A673 (cell line): ENCODE measurements around the gene SLC4A2. TPM values are rescaled to one million over a fixed set of nuclear protein-coding genes. Genes with fewer than 3 reads are reported as not detected.

Experiments used
- BruUV-seq: library from RNA; stranded (reverse); fragments of 400-500 nt; replicated peaks from 2 replicates; lab custom pipeline; 2021; lab: Mats Ljungman, UMichigan
- CTCF ChIA-PET: fragments of 300-600 bp; sonication (Branson Sonifier 250); formaldehyde crosslinking; loops from one replicate; lab custom pipeline; 2022; ENCODE audit warnings: antibody characterized with exemption; lab: Charles Lee
- POLR2A ChIA-PET: fragments of 300-600 bp; sonication (Branson Sonifier 250); formaldehyde crosslinking; loops from one replicate; lab custom pipeline; 2022; ENCODE audit warnings: antibody characterized with exemption; ENCODE audit not compliant: low non-redundant PET; lab: Charles Lee
- DNase-seq: peaks from one replicate; pipeline ENCODE4 v3.0.0-alpha.2; 2015; ENCODE audit warnings: low spot score
- H3K27ac ChIP-seq: fragments of 200-600 bp; sonication (generic); 2 replicates; pipeline ENCODE4 v1.5.1; 2016; ENCODE audit warnings: mixed run types, low read depth, mild to moderate bottlenecking, mixed read lengths, antibody characterized with exemption, low read length; ENCODE audit not compliant: poor library complexity, severe bottlenecking
- H3K27me3 ChIP-seq: fragments of 200-600 bp; sonication (generic); replicated peaks from 2 replicates; pipeline ENCODE4 v1.6.1; 2017; ENCODE audit warnings: mixed run types, low read depth, mild to moderate bottlenecking, mixed read lengths, antibody characterized with exemption, low read length; ENCODE audit not compliant: insufficient read depth, poor library complexity
- H3K36me3 ChIP-seq: fragments of 200-600 bp; sonication (generic); 2 replicates; pipeline ENCODE4 v1.6.1; 2016; ENCODE audit warnings: mixed run types, mild to moderate bottlenecking, mixed read lengths, antibody characterized with exemption, low read length; ENCODE audit not compliant: insufficient read depth, poor library complexity, severe bottlenecking
- H3K4me1 ChIP-seq: fragments of 200-600 bp; sonication (generic); 2 replicates; pipeline ENCODE4 v1.6.1; 2017; ENCODE audit warnings: mixed run types, mild to moderate bottlenecking, mixed read lengths, antibody characterized with exemption, low read length; ENCODE audit not compliant: insufficient read depth, poor library complexity, severe bottlenecking
- H3K4me3 ChIP-seq: fragments of 200-600 bp; sonication (generic); 2 replicates; pipeline ENCODE4 v1.5.1; 2016; ENCODE audit warnings: low read depth, mixed run types, mild to moderate bottlenecking, mixed read lengths, low read length; ENCODE audit not compliant: poor library complexity, severe bottlenecking
- H3K9me3 ChIP-seq: fragments of 200-600 bp; sonication (generic); 2 replicates; pipeline ENCODE4 v1.6.1; 2016; ENCODE audit warnings: mixed run types, low read depth, mild to moderate bottlenecking, mixed read lengths, antibody characterized with exemption, low read length; ENCODE audit not compliant: poor library complexity, severe bottlenecking
- CTCF ChIP-seq: fragments of 300-800, 200-600 bp; sonication (generic); conservative IDR thresholded peaks from 2 replicates; pipeline ENCODE4 v1.5.1; 2017; ENCODE audit warnings: low read depth, mild to moderate bottlenecking, antibody characterized with exemption, low read length, moderate library complexity, mixed read lengths
- EZH2 ChIP-seq: fragments of 200-600 bp; sonication (generic); IDR thresholded peaks from 2 replicates; pipeline ENCODE4 v1.6.1; 2017; ENCODE audit warnings: borderline replicate concordance, low read depth, mild to moderate bottlenecking, mixed read lengths, antibody characterized with exemption, low read length; ENCODE audit not compliant: poor library complexity, severe bottlenecking
- intact Hi-C: fragments of 100-400 bp; cut with micrococcal nuclease; formaldehyde crosslinking; loops from one replicate; pipeline ENCODE4 v1.10.0; 2022; ENCODE audit not compliant: unreplicated experiment
- total RNA-seq: library from RNA; stranded (reverse); gene quantifications from 2 replicates; pipeline ENCODE4 v1.2.3, GENCODE V29; 2021

The SLC4A2 gene
- total RNA-seq, 1 experiment from 2014 or later, result 222 TPM

GRCh38 chr7:151028131-151028947, 31.1 kb upstream of the SLC4A2 start, which contains the start of gene ABCB8:
TSS of gene ABCB8 (plus strand) at chr7:151028450. CDS start at chr7:151028516, 66 bp downstream.
- peak; percentile 43 for TF ChIP-seq CTCF
- TF ChIP-seq EZH2, result no peak
- Histone ChIP-seq H3K27me3 (no peaks in the 10 kb centered on the region), H3K9me3 (no peaks in the 10 kb centered on the region), H3K4me3 (peak within 1 kb of the TSS; percentile 62), H3K36me3 (no peaks in the 10 kb centered on the region), H3K27ac (peak within 1 kb of the TSS; percentile 57), H3K4me1 (no peaks in the 10 kb centered on the region)
- intact Hi-C loops, result loop anchor here (2.0 kb wide), 1 partner anchor 30 kb away; the partner anchor contains the start of gene SLC4A2
- CTCF ChIA-PET, result interaction anchor here (0.7 to 1.5 kb wide), 4 partner anchors 10 to 96 kb away, joined by 3 to 5 read pairs (median 4); no protein-coding TSS in a partner anchor
- DNase-seq, result peak; percentile 99
- BruUV-seq, result TSS peak; percentile 73
- POLR2A ChIA-PET, result interaction anchor here (0.5 kb wide), 1 partner anchor 81 kb away, joined by 5 read pairs; no protein-coding TSS in a partner anchor

GRCh38 chr7:151028948-151029501, 30.4 kb upstream of the SLC4A2 start:
- Histone ChIP-seq H3K9me3 (no peaks in the 10 kb centered on the region), H3K27ac (peak overlapping the region; percentile 57), H3K4me1 (no peaks in the 10 kb centered on the region), H3K36me3 (no peaks in the 10 kb centered on the region), H3K27me3 (no peaks in the 10 kb centered on the region), H3K4me3 (peak overlapping the region; percentile 62)
- no peak for DNase-seq
- BruUV-seq, result no TSS peak
- ChIA-PET CTCF (interaction anchor here (1.4 to 1.5 kb wide), 3 partner anchors 10 to 95 kb away, joined by 3 to 5 read pairs (median 4); no protein-coding TSS in a partner anchor), POLR2A (no interaction called here)
- TF ChIP-seq CTCF (no peak), EZH2 (no peak)
- intact Hi-C loops, result loop anchor here (2.0 kb wide), 1 partner anchor 30 kb away; the partner anchor contains the start of gene SLC4A2

- no peaks in the 10 kb centered on the region for H3K4me1 ChIP-seq
- ChIA-PET POLR2A (no interaction called here), CTCF (no interaction called here)
- no peak overlapping the region for H3K4me3 ChIP-seq
- H3K9me3 ChIP-seq, result no peaks in the 10 kb centered on the region
- DNase-seq, result no peak
- no peaks in the 10 kb centered on the region for H3K27me3 ChIP-seq
- peaks cover 4% of the 10 kb centered on the region for H3K36me3 ChIP-seq
- intact Hi-C loops, result no loop called here
- H3K27ac ChIP-seq, result no peak overlapping the region
- TSS peak; percentile 17 for BruUV-seq
- no peak for TF ChIP-seq EZH2
Measured at GRCh38 chr7:151031011-151031410, 28.4 kb upstream of the SLC4A2 start.
